Activated T-cell treated with anti-CD3 and anti-CD28 coated beads, Interleukin-2, amount 50 U/mL, for 1 hour (primary cell): ENCODE results near the gene ARFRP1.

ENCODE experiments used
- DNase-seq: peaks from one replicate; pipeline ENCODE4 v3.0.0-alpha.2; 2020

Gene ARFRP1

DNA sequence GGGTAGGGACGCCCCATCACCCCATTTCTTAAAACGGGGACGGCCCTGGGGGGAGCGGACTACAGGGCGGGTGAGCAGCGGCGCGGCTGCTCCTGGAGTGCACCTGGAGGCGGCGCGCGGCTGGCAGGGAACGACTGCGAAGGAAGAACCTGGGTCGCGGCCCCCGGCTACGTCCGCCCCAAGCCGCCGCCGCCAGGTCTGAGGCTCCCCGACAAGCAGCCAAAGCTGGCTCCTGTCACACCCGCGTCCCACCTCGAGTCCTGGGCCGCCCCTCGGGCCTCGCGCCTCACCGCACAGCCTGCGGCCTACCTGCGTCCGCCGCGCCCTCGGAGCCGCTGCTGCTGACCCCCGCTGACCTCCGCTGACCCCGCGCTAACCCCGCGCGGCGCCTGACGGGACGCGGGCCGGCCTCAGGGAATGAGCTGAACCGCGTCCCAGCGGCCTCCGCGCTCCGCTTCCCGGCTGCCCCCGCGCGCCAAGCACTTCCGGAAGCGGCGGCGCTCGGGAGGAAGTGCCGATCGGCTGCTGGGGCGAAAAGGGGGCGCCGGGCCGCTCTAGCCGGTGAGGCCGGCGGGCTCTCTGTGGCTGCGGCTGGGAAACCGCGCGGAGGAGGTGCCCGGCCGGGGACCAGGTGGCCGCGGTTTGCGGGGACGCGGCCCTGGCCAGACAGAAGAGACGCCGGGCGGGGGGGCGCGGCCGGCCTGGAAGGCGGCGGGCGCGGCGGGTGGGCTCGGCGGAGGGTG, at the start of gene ARFRP1, which contains the start of gene ZGPAT:
ARFRP1 (minus strand) TSS at position 419 of the 743 bp plus-strand sequence. CDS start 885 bp downstream, outside the sequence.
ZGPAT (plus strand) TSS at position 482 of the 743 bp plus-strand sequence. CDS start 542 bp downstream, outside the sequence.
- DNase-seq: peak; percentile 90

DNA sequence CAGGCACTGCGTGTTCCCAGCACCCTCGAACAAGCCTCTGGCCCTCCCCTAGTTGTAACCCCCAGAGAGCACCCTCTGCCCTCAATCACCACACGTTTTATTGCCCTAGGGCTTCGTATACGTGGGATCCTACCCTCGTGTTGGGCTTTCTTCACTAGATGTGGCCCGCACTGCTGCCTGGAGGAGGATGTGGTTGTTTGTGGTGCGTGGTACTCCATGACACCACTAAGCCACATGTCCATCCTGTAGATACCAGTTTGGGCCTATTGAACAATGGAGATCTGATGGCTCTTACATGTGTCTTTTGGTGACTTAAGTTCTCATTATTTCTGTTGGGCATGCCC, 48.8 kb upstream of the ARFRP1 start:
- no peak for DNase-seq

DNA sequence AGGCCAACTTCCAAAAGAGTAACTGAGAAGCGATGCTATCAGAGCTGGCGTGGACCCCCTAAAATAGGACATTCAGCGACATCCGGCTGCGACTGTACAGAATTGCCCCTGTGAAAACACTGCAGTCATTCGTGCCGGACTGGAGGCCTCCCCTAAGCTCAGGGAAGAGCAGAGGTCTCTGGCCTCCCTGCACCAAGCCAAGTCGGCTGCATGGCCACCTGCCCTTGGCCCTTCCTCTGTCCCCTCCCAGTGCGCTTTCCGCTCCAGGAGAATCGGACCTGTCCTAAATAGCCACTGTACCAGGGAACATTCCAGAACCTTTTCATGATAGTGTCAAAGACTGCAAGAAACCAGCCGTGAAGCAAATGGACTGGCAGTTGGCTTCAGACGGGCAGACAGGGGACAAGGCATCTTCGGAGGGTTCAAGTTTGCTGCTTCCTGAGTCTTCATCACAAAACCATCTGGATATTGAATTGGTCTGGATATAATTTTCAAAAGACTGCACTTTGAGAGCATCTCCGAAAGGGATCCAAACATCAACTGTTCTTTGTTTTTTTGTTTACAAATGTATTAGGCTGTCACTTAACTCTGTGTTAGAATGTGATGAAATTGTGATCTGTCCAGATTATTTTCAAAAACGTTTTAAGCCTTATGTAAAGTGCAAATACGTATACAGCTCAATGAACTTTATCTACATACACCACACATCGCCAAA, 48.3 kb upstream of the ARFRP1 start:
- no peak for DNase-seq

DNA sequence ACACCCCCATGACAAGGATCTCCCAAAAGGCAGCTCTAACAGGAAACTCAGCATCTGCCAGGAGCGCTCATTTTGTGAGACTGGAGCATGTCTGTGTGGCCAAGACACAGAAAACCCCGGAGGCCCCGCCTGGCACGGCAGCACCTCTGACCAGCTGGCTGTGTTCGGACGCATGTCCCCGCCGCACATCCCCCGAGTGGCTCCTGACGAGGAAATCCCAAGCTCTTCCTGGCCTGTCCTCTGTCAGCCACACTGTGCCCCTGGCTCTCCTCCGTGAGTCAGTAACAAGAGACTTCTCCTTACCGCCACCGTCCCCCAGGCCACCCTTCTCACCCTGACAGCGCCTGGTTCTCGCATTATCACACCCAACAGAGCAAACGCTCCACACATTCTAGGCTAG, 46.2 kb upstream of the ARFRP1 start:
- DNase-seq: no peak

DNA sequence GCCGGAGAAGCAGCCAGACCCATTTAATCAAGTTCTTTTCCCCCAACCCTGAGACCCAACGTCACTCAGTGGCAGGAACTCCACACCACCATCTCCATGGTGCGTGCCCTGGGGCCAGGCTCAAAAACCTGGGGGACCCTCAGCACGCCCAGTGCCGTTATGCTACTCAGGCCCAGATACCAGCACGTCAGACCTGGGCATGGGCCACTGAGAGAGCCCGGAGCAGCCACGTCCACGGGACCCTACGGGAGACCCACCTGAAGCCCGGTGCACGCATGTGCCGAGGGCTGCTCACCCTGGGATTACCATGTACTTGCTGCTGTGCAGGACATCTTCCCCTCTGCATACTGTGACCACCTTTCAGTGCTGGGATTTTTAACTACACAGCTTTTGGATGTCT, 45.6 kb upstream of the ARFRP1 start:
- no peak for DNase-seq

DNA sequence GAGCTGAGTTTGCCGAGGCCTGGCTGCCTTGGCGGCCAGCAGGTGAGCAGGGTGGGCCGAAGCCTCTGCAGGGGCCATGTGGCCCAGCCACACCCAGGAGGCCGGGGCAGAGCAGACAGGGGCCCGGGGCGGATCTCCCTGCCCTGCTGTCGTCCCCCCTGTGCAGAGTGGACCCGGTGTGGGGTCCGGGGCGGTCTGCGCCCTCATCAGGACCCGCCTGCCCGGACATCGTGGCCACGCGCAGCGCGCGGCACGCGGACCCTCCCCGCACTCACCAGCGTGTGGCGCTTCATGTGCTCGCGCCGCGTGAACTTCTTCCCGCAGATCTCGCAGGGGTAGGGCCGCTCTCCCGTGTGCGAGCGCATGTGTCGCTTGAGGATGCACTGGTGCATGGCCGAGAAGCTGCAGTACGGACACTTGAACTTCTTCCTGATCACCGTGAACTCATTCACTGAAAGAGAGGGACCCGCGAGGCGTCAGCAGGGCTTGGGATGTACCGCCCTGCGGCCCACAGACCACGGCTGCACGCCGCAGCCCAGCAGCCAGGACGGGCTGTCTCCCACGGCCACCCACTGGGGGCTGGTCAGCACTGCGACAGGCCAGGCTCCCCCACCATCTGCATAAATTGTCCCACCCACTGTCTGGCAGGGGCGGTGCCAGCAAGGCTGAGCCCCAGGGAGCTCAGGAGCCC, 44.8 kb upstream of the ARFRP1 start:
- no peak for DNase-seq

- DNase-seq: no peak
Measured at GRCh38 chr20:63751471-63752271, 43.9 kb upstream of the ARFRP1 start.

- peak; percentile 70 for DNase-seq
Measured at GRCh38 chr20:63750807-63751470, 43.2 kb upstream of the ARFRP1 start.

DNA sequence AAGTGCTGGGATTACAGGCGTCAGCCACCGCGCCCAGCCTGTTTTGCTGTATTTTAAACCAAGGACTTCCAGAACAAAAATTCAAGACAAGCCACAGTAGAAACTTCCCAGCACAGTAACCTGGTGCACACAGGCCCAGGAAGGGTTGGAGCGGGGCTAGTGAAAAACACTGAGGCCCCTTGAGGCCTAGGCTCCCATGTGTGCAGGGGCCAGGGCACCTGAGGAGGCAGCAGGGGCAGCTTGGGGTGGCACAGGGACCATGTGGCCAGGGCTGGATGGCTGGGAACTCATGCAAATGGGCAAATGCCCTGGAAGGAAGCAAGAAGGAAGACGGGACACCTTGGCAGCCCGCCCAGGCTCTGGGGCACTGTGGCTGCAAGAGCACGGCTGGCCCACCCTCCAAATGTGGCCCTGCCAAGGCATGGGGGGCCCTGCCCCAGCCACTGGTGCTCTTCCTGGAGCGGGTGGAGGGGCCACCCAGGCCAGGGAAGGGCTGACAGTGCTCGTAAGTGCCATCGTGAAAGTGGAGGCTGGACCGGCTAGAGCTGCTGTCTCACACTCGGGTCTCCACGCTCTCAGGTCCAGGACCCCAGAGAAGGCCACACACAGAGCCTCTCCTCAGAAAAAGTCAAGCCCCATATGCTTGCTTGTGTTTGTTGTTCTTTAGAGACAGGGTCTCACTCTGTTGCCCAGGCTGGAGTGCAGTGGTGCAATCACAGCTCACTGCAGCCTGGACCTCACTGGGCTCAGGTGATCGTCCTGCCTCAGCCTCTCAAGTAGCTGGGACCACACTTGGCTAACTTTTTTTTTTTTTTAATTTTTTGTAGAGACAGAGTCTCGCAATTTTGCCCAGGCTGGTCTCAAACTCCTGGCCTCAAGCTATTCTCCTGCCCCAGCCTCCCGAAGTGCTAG, 42.1 kb upstream of the ARFRP1 start:
- DNase-seq: no peak

- DNase-seq: no peak
Measured at GRCh38 chr20:63748934-63749270, 41.1 kb upstream of the ARFRP1 start.

GRCh38 chr20:63748070-63748933, 40.5 kb upstream of the ARFRP1 start:
- DNase-seq: no peak

GRCh38 chr20:63747622-63748069, 39.9 kb upstream of the ARFRP1 start:
- DNase-seq: no peak

GRCh38 chr20:63746751-63747315, 39.1 kb upstream of the ARFRP1 start:
- no peak for DNase-seq

DNA sequence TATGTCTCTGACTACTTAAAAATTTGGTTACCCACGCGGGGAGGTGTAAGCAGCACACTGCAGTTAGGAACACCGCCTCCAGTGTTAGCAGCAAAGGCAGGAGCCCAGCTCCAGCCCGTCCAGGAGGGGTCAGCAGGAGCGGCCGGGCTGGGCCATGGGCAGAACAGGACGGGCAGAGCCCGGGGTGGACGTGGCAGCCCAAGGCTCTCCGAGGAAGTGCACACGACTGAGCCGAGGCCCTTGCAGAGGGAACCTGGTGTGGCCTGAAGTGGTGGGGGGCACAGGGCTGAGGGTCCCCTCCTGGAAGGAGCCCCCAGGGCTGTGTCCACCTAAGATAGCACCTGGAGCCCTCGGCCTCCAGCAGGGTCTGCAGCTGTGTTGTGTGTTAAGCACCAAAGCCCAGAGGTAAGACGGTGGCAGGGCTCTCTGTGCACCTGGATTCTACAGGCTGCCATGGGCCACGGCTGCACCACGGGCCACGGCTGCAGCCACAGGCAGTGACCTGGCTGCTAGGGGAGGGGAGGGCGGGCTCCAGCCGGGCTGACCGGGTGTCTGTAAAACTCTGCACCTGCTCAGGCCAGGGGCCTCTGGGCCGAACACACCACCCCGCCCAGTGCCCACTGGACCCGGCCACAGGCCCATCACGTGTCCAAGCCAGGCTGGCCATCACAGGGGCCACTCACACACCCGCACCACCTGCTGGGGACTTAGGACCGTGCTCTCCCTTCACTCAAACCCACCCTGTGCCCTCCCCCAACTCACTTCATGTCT, 38.4 kb upstream of the ARFRP1 start:
- no peak for DNase-seq

DNA sequence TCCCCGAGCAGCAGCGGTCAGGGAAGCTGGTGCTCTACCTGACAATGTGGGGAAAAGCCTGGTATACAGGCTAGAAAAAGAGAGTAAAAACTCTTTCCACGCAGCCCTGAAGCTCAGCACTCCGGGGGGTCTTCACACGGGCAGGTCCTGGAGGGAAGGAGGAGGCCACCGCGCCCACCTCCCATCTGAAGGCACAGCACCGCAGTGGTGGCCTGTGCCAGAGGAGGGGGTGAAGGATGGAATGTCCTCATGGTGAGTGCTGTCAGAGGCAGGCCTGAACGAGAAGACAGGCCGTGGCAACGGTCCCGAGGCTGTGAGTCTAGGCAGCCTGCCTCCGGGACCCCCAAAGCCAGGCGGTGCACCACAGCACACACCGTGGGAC, 37.6 kb upstream of the ARFRP1 start:
- no peak for DNase-seq

DNA sequence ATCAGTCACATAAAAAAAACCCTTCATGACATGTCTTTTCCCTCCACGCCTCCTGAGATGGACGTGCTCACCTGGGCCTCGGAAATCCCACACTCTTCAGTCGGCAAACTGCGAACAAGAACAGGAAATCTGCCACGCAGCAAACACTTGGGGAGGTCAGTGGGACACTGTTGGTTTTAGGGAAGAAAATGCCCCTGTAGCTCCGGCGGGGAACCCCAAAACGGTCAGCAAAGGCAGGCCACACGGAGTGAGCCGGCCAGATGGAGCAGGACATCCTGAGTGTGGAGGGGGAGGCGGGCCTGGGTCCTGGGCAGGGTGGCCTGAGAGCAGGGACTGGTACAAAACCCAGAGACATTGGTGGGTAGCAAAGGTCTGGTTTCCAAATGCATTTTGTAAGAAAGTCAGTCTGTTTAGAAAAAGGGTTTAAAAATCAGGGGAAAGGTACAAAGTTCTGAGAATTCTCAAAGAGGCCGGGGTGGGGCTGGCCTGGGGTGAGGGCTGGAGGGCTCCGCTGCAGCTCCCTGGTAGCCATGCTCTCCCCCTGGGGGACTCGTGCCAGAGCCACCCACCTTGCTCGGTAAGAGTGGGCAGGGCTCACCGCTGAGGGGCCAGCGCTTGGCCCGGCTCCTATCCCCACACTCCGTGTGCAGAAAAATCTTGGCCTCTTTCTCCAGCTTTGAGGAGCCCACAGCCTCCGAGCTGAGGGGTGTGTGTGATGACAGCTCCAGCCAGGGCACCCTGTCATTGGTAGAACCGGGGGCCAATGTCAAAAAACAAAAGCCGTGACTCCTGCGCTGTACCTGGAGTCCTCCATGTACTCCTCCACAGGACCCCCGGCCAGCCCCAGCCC, 37.0 kb upstream of the ARFRP1 start:
- no peak for DNase-seq

GRCh38 chr20:63744158-63744557, 36.4 kb upstream of the ARFRP1 start:
- no peak for DNase-seq
